Measurements from ENCODE around the gene PRKCI. TPM values are rescaled to one million over a fixed set of nuclear protein-coding genes. Genes with fewer than 3 reads are reported as not detected.
A peak's percentile ranks its signal among the peaks of the same experiment; 100 is the strongest.
"Not testable (repeated sequence)": the region's sequence is repeated elsewhere in the genome, so short reads cannot be mapped to it uniquely, and the experiment has no call there.

The PRKCI gene
- polyA plus RNA-seq, 3 donors, result 5.1 to 15.4 (median 11.6) TPM

DNA sequence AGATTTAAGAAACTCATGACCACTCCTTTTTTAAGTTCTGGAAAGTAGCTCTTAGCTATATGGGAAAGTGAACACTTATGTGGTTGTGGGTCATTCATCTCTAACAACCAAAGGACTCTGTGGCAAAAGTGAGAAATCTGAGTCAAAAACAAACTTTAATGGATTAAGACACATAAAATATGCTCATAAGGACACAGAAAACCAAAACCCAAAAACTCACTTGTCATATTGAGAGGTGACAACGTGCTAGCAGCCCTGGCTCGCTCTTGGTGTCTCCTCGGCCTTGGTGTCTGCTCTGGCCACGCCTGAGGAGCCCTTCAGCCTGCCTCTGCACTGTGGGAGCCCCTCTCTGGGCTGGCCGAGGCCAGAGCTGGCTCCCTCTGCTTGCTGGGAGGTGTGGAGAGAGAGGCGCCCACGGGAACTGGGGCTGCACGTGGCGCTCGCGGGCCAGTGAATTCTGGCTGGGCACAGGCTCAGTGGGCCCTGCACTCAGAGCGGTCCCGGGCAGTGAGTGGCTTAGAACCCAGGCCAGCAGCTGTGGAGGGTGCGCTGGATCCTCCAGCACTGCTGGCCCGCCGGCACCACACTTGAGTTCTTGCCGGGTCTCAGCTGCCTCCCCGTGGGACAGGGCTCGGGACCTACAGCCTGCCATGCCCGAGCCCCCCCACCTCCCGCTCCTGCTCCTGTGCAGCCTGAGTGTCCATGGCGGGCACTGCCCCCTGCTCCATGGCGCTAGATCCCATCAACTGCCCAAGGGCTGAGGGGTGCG is 105.0 kb downstream of the PRKCI start:
- H3K36me3 Mint-ChIP-seq, result no peaks in the 10 kb centered on the region

GRCh38 chr3:170327868-170328548 is 105.8 kb downstream of the PRKCI start:
- H3K79me2 ChIP-seq (ENCODE audit: insufficient read depth, low read length); H3K27me3 ChIP-seq (ENCODE audit: control insufficient read depth in 2 of 2, insufficient read depth in 2 of 2, low read length in 2 of 2); H3K4me3 Mint-ChIP-seq; H3K4me3 ChIP-seq (replicated peaks in 1 of 3; ENCODE audit: low read depth in 2 of 3, low read length in 3 of 3); H3K27me3 Mint-ChIP-seq (ENCODE audit: low read depth in 3 of 3); H3K4me1 Mint-ChIP-seq; intact Hi-C loops (cut with micrococcal nuclease); DNase-seq; H4K20me1 ChIP-seq (ENCODE audit: insufficient read depth, low read length); H3K9me3 ChIP-seq (replicated peaks in 1 of 2; ENCODE audit: control insufficient read depth in 1 of 2, insufficient read depth in 1 of 2, low read length in 2 of 2); H3K36me3 Mint-ChIP-seq; H3K27ac Mint-ChIP-seq; H3K4me2 ChIP-seq (replicated peaks; ENCODE audit: extremely low read depth, low read length, poor library complexity, severe bottlenecking); H3K9ac ChIP-seq (ENCODE audit: insufficient read depth, low read length, poor library complexity, severe bottlenecking); H3K27ac ChIP-seq (ENCODE audit: low read depth in 1 of 2, low read length in 2 of 2); H3K36me3 ChIP-seq (replicated peaks in 1 of 2; ENCODE audit: control insufficient read depth in 1 of 2, insufficient read depth in 2 of 2, low read length in 2 of 2); H3K4me1 ChIP-seq (ENCODE audit: control insufficient read depth in 1 of 2, insufficient read depth in 2 of 2, low read length in 2 of 2): not testable (repeated sequence)
- WGBS (ENCODE audit: insufficient coverage), result 96% methylated on average over 5 of the region's 7 CpGs
- peaks cover 4 to 13% (median 6%) of the 10 kb centered on the region in 7 donors for H3K9me3 Mint-ChIP-seq
- peak overlapping the region; percentile 24 for H2AFZ ChIP-seq (ENCODE audit: insufficient read depth, low read depth, low read length, poor library complexity, severe bottlenecking)

More for the DNA sequence above, 105.0 kb downstream of the PRKCI start:
- intact Hi-C loops (cut with micrococcal nuclease), result no loop called here
- Mint-ChIP-seq H3K27ac (no peak overlapping the region), H3K9me3 (peaks cover 4 to 13% (median 6%) of the 10 kb centered on the region in 7 donors), H3K27me3 (ENCODE audit: low read depth in 3 of 3) (peaks cover 0 to 3% (median 0%) of the 10 kb centered on the region in 3 donors), H3K4me3 (no peak overlapping the region), H3K4me1 (no peaks in the 10 kb centered on the region)
- Histone ChIP-seq H3K27ac (ENCODE audit: low read depth in 1 of 2, low read length in 2 of 2) (no peak overlapping the region), H3K79me2 (ENCODE audit: insufficient read depth, low read length) (no peaks in the 10 kb centered on the region), H3K4me2 (replicated peaks; ENCODE audit: extremely low read depth, low read length, poor library complexity, severe bottlenecking) (no peak overlapping the region), H3K9me3 (replicated peaks in 1 of 2; ENCODE audit: control insufficient read depth in 1 of 2, insufficient read depth in 1 of 2, low read length in 2 of 2) (peaks cover 0 to 8% of the 10 kb centered on the region in 2 donors), H2AFZ (ENCODE audit: insufficient read depth, low read depth, low read length, poor library complexity, severe bottlenecking) (no peak overlapping the region), H3K36me3 (replicated peaks in 1 of 2; ENCODE audit: control insufficient read depth in 1 of 2, insufficient read depth in 2 of 2, low read length in 2 of 2) (no peaks in the 10 kb centered on the region), H3K27me3 (ENCODE audit: control insufficient read depth in 2 of 2, insufficient read depth in 2 of 2, low read length in 2 of 2) (no peaks in the 10 kb centered on the region), H3K4me1 (ENCODE audit: control insufficient read depth in 1 of 2, insufficient read depth in 2 of 2, low read length in 2 of 2) (peaks cover 0 to 1% of the 10 kb centered on the region in 2 donors), H3K4me3 (replicated peaks in 1 of 3; ENCODE audit: low read depth in 2 of 3, low read length in 3 of 3) (no peak overlapping the region), H4K20me1 (ENCODE audit: insufficient read depth, low read length) (no peaks in the 10 kb centered on the region), H3K9ac (ENCODE audit: insufficient read depth, low read length, poor library complexity, severe bottlenecking) (no peak overlapping the region)
- TF ChIP-seq, protein P1, sequence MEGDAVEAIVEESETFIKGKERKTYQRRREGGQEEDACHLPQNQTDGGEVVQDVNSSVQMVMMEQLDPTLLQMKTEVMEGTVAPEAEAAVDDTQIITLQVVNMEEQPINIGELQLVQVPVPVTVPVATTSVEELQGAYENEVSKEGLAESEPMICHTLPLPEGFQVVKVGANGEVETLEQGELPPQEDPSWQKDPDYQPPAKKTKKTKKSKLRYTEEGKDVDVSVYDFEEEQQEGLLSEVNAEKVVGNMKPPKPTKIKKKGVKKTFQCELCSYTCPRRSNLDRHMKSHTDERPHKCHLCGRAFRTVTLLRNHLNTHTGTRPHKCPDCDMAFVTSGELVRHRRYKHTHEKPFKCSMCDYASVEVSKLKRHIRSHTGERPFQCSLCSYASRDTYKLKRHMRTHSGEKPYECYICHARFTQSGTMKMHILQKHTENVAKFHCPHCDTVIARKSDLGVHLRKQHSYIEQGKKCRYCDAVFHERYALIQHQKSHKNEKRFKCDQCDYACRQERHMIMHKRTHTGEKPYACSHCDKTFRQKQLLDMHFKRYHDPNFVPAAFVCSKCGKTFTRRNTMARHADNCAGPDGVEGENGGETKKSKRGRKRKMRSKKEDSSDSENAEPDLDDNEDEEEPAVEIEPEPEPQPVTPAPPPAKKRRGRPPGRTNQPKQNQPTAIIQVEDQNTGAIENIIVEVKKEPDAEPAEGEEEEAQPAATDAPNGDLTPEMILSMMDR (IDR thresholded peaks at IDR 0.05), result no peak
- no peak for DNase-seq
- WGBS (ENCODE audit: insufficient coverage), result 96% methylated on average over 20 of the region's 24 CpGs
